GM18951 (cell line): ENCODE data around the gene GALM.
"Not testable (repeated sequence)": the region's sequence is repeated elsewhere in the genome, so short reads cannot be mapped to it uniquely, and the experiment has no call there.

Source experiments
- POLR2A ChIP-seq: IDR thresholded peaks from 4 replicates; pipeline ENCODE4 v1.6.1; 2011; ENCODE audit warnings: mild to moderate bottlenecking; ENCODE audit not compliant: insufficient read length, insufficient read depth; ENCODE audit errors: extremely low read depth
- in situ Hi-C: fragments of 300-500 bp; cut with MboI; formaldehyde crosslinking; loops from one replicate; pipeline ENCODE4 v1.12.0; 2022; ENCODE audit warnings: low sequenced_read_pairs, mixed read lengths, inconsistent platforms; ENCODE audit not compliant: unreplicated experiment

Gene GALM

GRCh38 chr2:38635139-38635538 is 30.8 kb upstream of the GALM start:
- in situ Hi-C loops, result no loop called here
- no peak for TF ChIP-seq POLR2A

- TF ChIP-seq POLR2A, result no peak
- in situ Hi-C loops, result no loop called here
These were observed 29.8 kb upstream of the GALM start for GRCh38 chr2:38636069-38636468.

- in situ Hi-C loops, result not testable (repeated sequence)
These were observed 23.4 kb upstream of the GALM start for GRCh38 chr2:38642373-38643017.

GRCh38 chr2:38643021-38643671 is 22.8 kb upstream of the GALM start:
- in situ Hi-C loops, result no loop called here
- no peak for TF ChIP-seq POLR2A

GRCh38 chr2:38643683-38644511 is 22.0 kb upstream of the GALM start:
- in situ Hi-C loops, result not testable (repeated sequence)

GRCh38 chr2:38648107-38648761 is 17.7 kb upstream of the GALM start:
- no peak for TF ChIP-seq POLR2A
- in situ Hi-C loops, result no loop called here

- TF ChIP-seq POLR2A, result no peak
- in situ Hi-C loops, result no loop called here
These were observed 16.7 kb upstream of the GALM start for GRCh38 chr2:38649176-38649728.

- TF ChIP-seq POLR2A, result no peak
- in situ Hi-C loops, result no loop called here
These were observed 15.9 kb upstream of the GALM start for GRCh38 chr2:38650012-38650411.

GRCh38 chr2:38650717-38651116 is 15.2 kb upstream of the GALM start:
- in situ Hi-C loops, result no loop called here
- no peak for TF ChIP-seq POLR2A

GRCh38 chr2:38652431-38653273 is 13.3 kb upstream of the GALM start:
- no peak for TF ChIP-seq POLR2A
- in situ Hi-C loops, result no loop called here

- in situ Hi-C loops, result no loop called here
- TF ChIP-seq POLR2A, result no peak
These were observed 12.6 kb upstream of the GALM start for GRCh38 chr2:38653380-38653714.

- in situ Hi-C loops, result no loop called here
- no peak for TF ChIP-seq POLR2A
These were observed 12.0 kb upstream of the GALM start for GRCh38 chr2:38653715-38654527.
